Endothelial cell of umbilical vein (primary cell): ENCODE results near the gene SPOP. TPM values are rescaled to one million over a fixed set of nuclear protein-coding genes. Genes with fewer than 3 reads are reported as not detected.
"Not testable (repeated sequence)": the region's sequence is repeated elsewhere in the genome, so short reads cannot be mapped to it uniquely, and the experiment has no call there.

ENCODE experiments used
- BruUV-seq: library from RNA; stranded (reverse); fragments of 400-500 nt; replicated peaks from 2 replicates; lab custom pipeline; 2021; lab: Mats Ljungman, UMichigan
- CTCF ChIA-PET: fragments of 300-600, 350-600 bp; sonication (Branson Sonifier 250); formaldehyde crosslinking; loops from one replicate; lab custom pipeline; 2021; ENCODE audit warnings: antibody characterized with exemption, inconsistent platforms; lab: Charles Lee
- POLR2A ChIA-PET: fragments of 300-600, 350-600 bp; sonication (Branson Sonifier 250); formaldehyde crosslinking; loops from one replicate; lab custom pipeline; 2021; ENCODE audit warnings: antibody characterized with exemption, inconsistent platforms; lab: Charles Lee
- DNase-seq: peaks from one replicate; pipeline ENCODE4 v3.0.0-alpha.2; 2011; ENCODE audit warnings: low read depth, low spot score
- FAIRE-seq: peaks from 2 replicates; lab custom pipeline; 2011; peaks lifted over from hg19 to GRCh38; lab: Jason Lieb, UNC
- H2AFZ ChIP-seq: 2 replicates; pipeline ENCODE4 v1.6.0; 2012; ENCODE audit warnings: low read depth, low read length, control low read depth, inconsistent platforms
- H3K27ac ChIP-seq: 2 replicates; pipeline ENCODE4 v1.5.1; 2011; ENCODE audit warnings: low read depth, mild to moderate bottlenecking, control low read depth, low read length, moderate library complexity; ENCODE audit not compliant: insufficient read depth
- H3K27me3 ChIP-seq, 2 experiments: 2 replicates each; pipeline versions ENCODE4 v1.6.0 to v1.6.1; 2011; ENCODE audit warnings: low read length in 2 of 2, mixed read lengths in 1 of 2; ENCODE audit not compliant: control insufficient read depth in 2 of 2, insufficient read depth in 2 of 2
- H3K36me3 ChIP-seq, 2 experiments: 2 replicates in 1 of 2; 3 replicates in 1 of 2; pipeline ENCODE4 v1.5.1; 2011; ENCODE audit warnings: low read length in 2 of 2, mild to moderate bottlenecking in 1 of 2, moderate library complexity in 1 of 2; ENCODE audit not compliant: control insufficient read depth in 2 of 2, insufficient read depth in 2 of 2; ENCODE audit errors: extremely low read depth in 1 of 2
- H3K4me1 ChIP-seq: 3 replicates; pipeline ENCODE4 v1.5.1; 2011; ENCODE audit warnings: mild to moderate bottlenecking, low read length; ENCODE audit not compliant: control insufficient read depth, insufficient read depth; ENCODE audit errors: extremely low read depth
- H3K4me2 ChIP-seq: 2 replicates; pipeline ENCODE4 v1.6.1; 2011; ENCODE audit warnings: low read length, control low read depth, mixed read lengths; ENCODE audit not compliant: insufficient read depth
- H3K4me3 ChIP-seq, 3 experiments: fragments of 200-600 bp in 1 of 3; sonication (generic), shearing (Covaris generic) in 1 of 3; replicated peaks in 1 of 3; 2 replicates each; pipeline ENCODE4 v1.5.1; 2011 to 2016; ENCODE audit warnings: control low read depth in 3 of 3, low read length in 3 of 3, mild to moderate bottlenecking in 2 of 3, inconsistent platforms in 1 of 3, low read depth in 1 of 3, moderate library complexity in 1 of 3; ENCODE audit not compliant: insufficient read depth in 1 of 3
- H3K79me2 ChIP-seq: 2 replicates; pipeline ENCODE4 v1.6.0; 2012; ENCODE audit warnings: low read length, inconsistent platforms; ENCODE audit not compliant: control insufficient read depth, insufficient read depth
- H3K9ac ChIP-seq: replicated peaks from 2 replicates; pipeline ENCODE3; 2011; ENCODE audit warnings: low read length, control low read depth; ENCODE audit not compliant: insufficient read depth; ENCODE audit errors: extremely low read depth
- H3K9me1 ChIP-seq: replicated peaks from 3 replicates; pipeline ENCODE4 v1.6.0; 2011; ENCODE audit warnings: mild to moderate bottlenecking, low read length; ENCODE audit not compliant: control insufficient read depth, insufficient read depth; ENCODE audit errors: extremely low read depth
- H3K9me3 ChIP-seq: replicated peaks from 2 replicates; pipeline ENCODE4 v1.5.1; 2012; ENCODE audit warnings: low read length, inconsistent platforms; ENCODE audit not compliant: control insufficient read depth, insufficient read depth
- H4K20me1 ChIP-seq: replicated peaks from 2 replicates; pipeline ENCODE3; 2011; ENCODE audit warnings: mild to moderate bottlenecking, low read length; ENCODE audit not compliant: control insufficient read depth, insufficient read depth; ENCODE audit errors: extremely low read depth
- MYC ChIP-seq: IDR thresholded peaks from one replicate; pipeline ENCODE4 v1.6.1; 2011; ENCODE audit warnings: mild to moderate bottlenecking, low read depth, low read length
- POLR2AphosphoS5 ChIP-seq: IDR thresholded peaks from 2 replicates; pipeline ENCODE4 v1.6.1; 2012; ENCODE audit warnings: low read depth, mild to moderate bottlenecking, control low read depth, low read length, moderate library complexity; ENCODE audit not compliant: insufficient read depth
- dilution Hi-C: fragments of 300-500 bp; cut with MboI; formaldehyde crosslinking; loops from one replicate; pipeline ENCODE4 v1.15.0; 2019; ENCODE audit warnings: low sequenced_read_pairs; ENCODE audit not compliant: extremely low pct_ligation_motif_present
- intact Hi-C: fragments of 100-400 bp; cut with micrococcal nuclease; formaldehyde crosslinking; loops from one replicate; pipeline ENCODE4 v1.10.0; 2022
- polyA plus RNA-seq, 4 experiments: library from polyadenylated mRNA; depleted of rRNA in 3 of 4; stranded (reverse) in 3 of 4; unstranded in 1 of 4; fragments of >200 nt; gene quantifications; 2 replicates each; pipeline versions ENCODE4 v1.2.1 to v1.2.3, GENCODE V29; 2011 to 2012; ENCODE audit warnings: missing spikeins in 1 of 4
- total RNA-seq: library from RNA; stranded (reverse); gene quantifications from 2 replicates; pipeline ENCODE4 v1.2.3, GENCODE V29; 2021

Gene SPOP
- total and polyA plus RNA-seq, 2 donors (not counting 3 experiments of a cell fraction or from before 2014, with no cell fraction given) = 46.9 to 61.0 TPM

DNA sequence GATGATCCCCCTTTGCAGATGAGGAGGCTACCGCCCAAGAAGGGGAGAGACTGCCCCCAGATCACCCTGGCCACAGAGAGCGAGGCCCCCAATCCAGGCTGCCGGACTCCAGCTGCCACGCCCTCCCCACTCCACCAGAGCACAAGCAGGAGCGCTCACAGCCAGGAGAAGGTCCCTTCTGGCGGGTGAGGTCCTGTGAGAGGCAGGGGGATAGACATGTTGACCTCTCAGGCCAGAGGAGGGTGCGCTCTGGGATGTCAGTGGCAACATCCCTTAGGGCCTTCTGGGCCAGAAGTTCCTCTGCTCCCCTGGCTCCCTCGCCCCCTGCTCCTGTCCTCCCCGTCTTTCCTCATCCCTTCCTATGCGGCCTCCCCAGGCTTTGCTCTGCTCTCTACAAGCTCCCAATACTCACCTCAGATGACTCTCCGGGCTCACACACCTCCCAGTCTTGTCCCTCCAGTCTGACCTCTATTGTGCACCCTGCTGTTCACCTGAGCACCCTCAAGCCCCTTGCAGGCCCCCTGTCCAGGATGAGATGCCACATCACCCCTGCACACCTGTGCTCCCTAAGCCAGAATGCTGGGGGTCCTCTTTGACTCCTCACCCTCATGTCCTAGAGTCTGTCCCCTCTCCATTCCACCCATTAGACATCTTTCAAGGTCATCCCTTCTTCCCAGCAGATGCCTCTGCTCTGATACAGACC is 107.2 kb downstream of the SPOP start:
- H2AFZ ChIP-seq = no peak overlapping the region
- dilution Hi-C loops = no loop called here
- FAIRE-seq (no peak), DNase-seq (no peak)
- TF ChIP-seq POLR2AphosphoS5 = no peak
- TF ChIP-seq MYC = no peak
- H3K9me1 ChIP-seq = no peaks in the 10 kb centered on the region
- no peak overlapping the region for H3K4me3 ChIP-seq
- no peaks in the 10 kb centered on the region for H3K79me2 ChIP-seq
- no peak overlapping the region for H3K27ac ChIP-seq
- H3K9me3 ChIP-seq = no peaks in the 10 kb centered on the region
- intact Hi-C loops = no loop called here
- H4K20me1 ChIP-seq = no peaks in the 10 kb centered on the region
- H3K4me1 ChIP-seq = peaks cover 12% of the 10 kb centered on the region
- H3K9ac ChIP-seq = no peak overlapping the region
- no TSS peak for BruUV-seq
- H3K27me3 ChIP-seq = peaks cover 6 to 12% of the 10 kb centered on the region in 2 experiments
- ChIA-PET POLR2A (interaction anchor here (0.6 kb wide), 1 partner anchor 251 kb away, joined by 6 read pairs; no protein-coding TSS in a partner anchor), CTCF (interaction anchor here (0.6 to 14.0 kb wide), 55 partner anchors 9 to 488 kb away, joined by 3 to 786 read pairs (median 4); partner anchors contain the start of genes DLX3, FAM117A, KAT7 and PHB1)
- no peak overlapping the region for H3K4me2 ChIP-seq
- no peaks in the 10 kb centered on the region for H3K36me3 ChIP-seq

DNA sequence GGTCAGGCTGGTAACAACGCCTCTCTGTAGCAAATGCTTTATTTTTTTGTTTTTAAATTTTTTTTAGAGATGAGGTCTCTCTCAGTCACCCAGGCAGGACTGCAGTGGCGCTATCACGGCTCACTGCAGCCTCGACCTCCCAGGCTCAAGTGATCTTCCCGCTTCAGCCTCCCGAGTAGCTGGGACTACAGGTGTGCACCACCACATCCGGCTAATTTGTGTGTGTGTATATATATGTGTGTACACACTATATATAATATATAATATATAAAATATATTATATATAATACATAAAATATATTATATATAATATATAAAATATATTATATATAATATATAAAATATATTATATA is 109.2 kb downstream of the SPOP start:
- H3K9ac ChIP-seq, H3K9me1 ChIP-seq, H3K36me3 ChIP-seq, H2AFZ ChIP-seq, FAIRE-seq, H3K79me2 ChIP-seq, DNase-seq, H3K27ac ChIP-seq, H3K9me3 ChIP-seq, H4K20me1 ChIP-seq, BruUV-seq, H3K4me1 ChIP-seq, dilution Hi-C loops: not testable (repeated sequence)
- ChIA-PET POLR2A (interaction anchor here (1.0 kb wide), 1 partner anchor 129 kb away, joined by 3 read pairs; no protein-coding TSS in a partner anchor), CTCF (interaction anchor here (0.7 to 14.0 kb wide), 5 partner anchors 12 to 430 kb away, joined by 3 to 786 read pairs (median 8); partner anchors contain the start of genes KAT7 and SLC35B1)
- Histone ChIP-seq H3K4me2 (peak overlapping the region; percentile 65), H3K27me3 (peaks cover 6 to 16% of the 10 kb centered on the region in 2 experiments), H3K4me3 (peak overlapping the region in 1 of 3 experiments; percentile 25)
- intact Hi-C loops = loop anchor here (1.0 to 2.0 kb wide), 4 partner anchors 127 to 428 kb away; no protein-coding TSS in a partner anchor
